HEK293 (cell line): ENCODE data around the gene KLHL10.
A peak's percentile ranks its signal among the peaks of the same experiment; 100 is the strongest.

ENCODE experiments used
- CTCF ChIA-PET: fragments of 350-600 bp; formaldehyde crosslinking; extraction: SDS; loops from one replicate; lab custom pipeline; 2021; ENCODE audit warnings: antibody characterized with exemption; lab: Yijun Ruan, JAX
- POLR2A ChIA-PET: fragments of 300-600 bp; formaldehyde crosslinking; extraction: SDS; loops from one replicate; lab custom pipeline; 2020; ENCODE audit warnings: antibody characterized with exemption, inconsistent platforms; lab: Yijun Ruan, JAX
- H3K27ac ChIP-seq: fragments of 200-500 bp; sonication (Bioruptor generic); 2 replicates; pipeline ENCODE4 v1.5.1; 2014; ENCODE audit warnings: low read depth, low read length, control low read depth, inconsistent platforms; ENCODE audit errors: extremely low read depth
- H3K36me3 ChIP-seq, 2 experiments: fragments of 200-500 bp in 1 of 2; sonication (Bioruptor generic) in 1 of 2; 1 replicate in 1 of 2; 2 replicates in 1 of 2; pipeline ENCODE4 v1.5.1; 2014 to 2017; ENCODE audit warnings: inconsistent platforms in 2 of 2, low read length in 2 of 2; ENCODE audit not compliant: control insufficient read depth in 2 of 2, insufficient read depth in 1 of 2
- H3K4me1 ChIP-seq: fragments of 200-500 bp; sonication (Bioruptor generic); 2 replicates; pipeline ENCODE4 v1.5.1; 2014; ENCODE audit warnings: mild to moderate bottlenecking, low read length, inconsistent platforms; ENCODE audit not compliant: control insufficient read depth, insufficient read depth
- H3K4me3 ChIP-seq: 2 replicates; pipeline ENCODE4 v1.5.1; 2011; ENCODE audit warnings: low read depth, mild to moderate bottlenecking, control low read depth, low read length, moderate library complexity
- H3K9me3 ChIP-seq: fragments of 200-500 bp; sonication (Bioruptor generic); 2 replicates; pipeline ENCODE4 v1.5.1; 2014; ENCODE audit warnings: low read depth, low read length, inconsistent platforms; ENCODE audit not compliant: control insufficient read depth, insufficient read depth
- BCL11A ChIP-seq: fragments of 450-650 bp; formaldehyde crosslinking; IDR thresholded peaks from 2 replicates; pipeline ENCODE4 v1.5.1; 2016; ENCODE audit warnings: low read depth, missing biosample characterization, missing genetic modification characterization
- CTCF ChIP-seq: fragments of 450-650 bp; formaldehyde crosslinking; IDR thresholded peaks from 2 replicates; pipeline ENCODE4 v1.5.1; 2016; ENCODE audit warnings: missing biosample characterization, missing genetic modification characterization
- GLI4 ChIP-seq: fragments of 450-650 bp; formaldehyde crosslinking; IDR thresholded peaks from 2 replicates; pipeline ENCODE4 v1.5.1; 2016; ENCODE audit warnings: missing biosample characterization, missing genetic modification characterization
- TCF7L2 ChIP-seq: IDR thresholded peaks from 2 replicates; pipeline ENCODE4 v1.6.1; 2011; ENCODE audit warnings: low read depth, mild to moderate bottlenecking, inconsistent platforms, low read length, moderate library complexity, borderline replicate concordance
- ZBTB10 ChIP-seq: fragments of 450-650 bp; formaldehyde crosslinking; IDR thresholded peaks from 2 replicates; pipeline ENCODE4 v1.5.1; 2016; ENCODE audit warnings: missing biosample characterization, missing genetic modification characterization
- ZBTB20 ChIP-seq: fragments of 450-650 bp; formaldehyde crosslinking; IDR thresholded peaks from 2 replicates; pipeline ENCODE4 v1.5.1; 2016; ENCODE audit warnings: missing biosample characterization, missing genetic modification characterization
- ZBTB6 ChIP-seq: fragments of 450-650 bp; formaldehyde crosslinking; IDR thresholded peaks from 2 replicates; pipeline ENCODE4 v1.5.1; 2017; ENCODE audit warnings: missing biosample characterization, missing genetic modification characterization
- ZNF121 ChIP-seq: fragments of 450-650 bp; formaldehyde crosslinking; IDR thresholded peaks from 2 replicates; pipeline ENCODE4 v1.5.1; 2016; ENCODE audit warnings: missing biosample characterization, missing genetic modification characterization
- ZNF133 ChIP-seq: fragments of 450-650 bp; formaldehyde crosslinking; IDR thresholded peaks from 2 replicates; pipeline ENCODE4 v1.5.1; 2016; ENCODE audit warnings: missing biosample characterization, missing genetic modification characterization
- ZNF221 ChIP-seq: fragments of 450-650 bp; formaldehyde crosslinking; IDR thresholded peaks from 2 replicates; pipeline ENCODE4 v1.5.1; 2017; ENCODE audit warnings: missing biosample characterization, missing genetic modification characterization, borderline replicate concordance
- ZNF248 ChIP-seq: fragments of 450-650 bp; formaldehyde crosslinking; IDR thresholded peaks from 2 replicates; pipeline ENCODE4 v1.5.1; 2017; ENCODE audit warnings: missing biosample characterization, missing genetic modification characterization
- ZNF354C ChIP-seq: fragments of 450-650 bp; formaldehyde crosslinking; IDR thresholded peaks from 2 replicates; pipeline ENCODE4 v1.5.1; 2016; ENCODE audit warnings: missing biosample characterization, missing genetic modification characterization, low read depth, borderline replicate concordance
- ZNF558 ChIP-seq: fragments of 450-650 bp; formaldehyde crosslinking; IDR thresholded peaks from 2 replicates; pipeline ENCODE4 v1.5.1; 2016; ENCODE audit warnings: missing biosample characterization, missing genetic modification characterization
- ZNF596 ChIP-seq: fragments of 450-650 bp; IDR thresholded peaks from 2 replicates; pipeline ENCODE4 v1.5.0; 2018; ENCODE audit warnings: missing biosample characterization, mild to moderate bottlenecking, missing genetic modification characterization, moderate library complexity
- ZNF629 ChIP-seq: fragments of 450-650 bp; formaldehyde crosslinking; IDR thresholded peaks from 2 replicates; pipeline ENCODE4 v1.5.1; 2017; ENCODE audit warnings: missing biosample characterization, missing genetic modification characterization
- ZNF654 ChIP-seq: fragments of 450-650 bp; formaldehyde crosslinking; IDR thresholded peaks from 2 replicates; pipeline ENCODE4 v1.5.1; 2016; ENCODE audit warnings: low read depth, missing biosample characterization, missing genetic modification characterization
- ZNF707 ChIP-seq: fragments of 450-650 bp; formaldehyde crosslinking; IDR thresholded peaks from 2 replicates; pipeline ENCODE4 v1.5.1; 2016; ENCODE audit warnings: missing biosample characterization, missing genetic modification characterization
- TF ChIP-seq, protein P1 (sequence below): fragments of 450-650 bp; formaldehyde crosslinking; IDR thresholded peaks from 2 replicates; pipeline ENCODE4 v1.5.1; 2016; ENCODE audit warnings: missing biosample characterization, missing genetic modification characterization
- TF ChIP-seq, protein P2 (sequence below): fragments of 450-650 bp; formaldehyde crosslinking; IDR thresholded peaks from 2 replicates; pipeline ENCODE4 v1.5.1; 2016; ENCODE audit warnings: missing biosample characterization, missing genetic modification characterization
- TF ChIP-seq, protein P3 (sequence below): fragments of 450-650 bp; formaldehyde crosslinking; IDR thresholded peaks from 2 replicates; pipeline ENCODE4 v1.5.1; 2017; ENCODE audit warnings: missing biosample characterization, missing genetic modification characterization
- TF ChIP-seq, protein P4 (sequence below): fragments of 450-650 bp; formaldehyde crosslinking; IDR thresholded peaks from 2 replicates; pipeline ENCODE4 v1.5.1; 2016; ENCODE audit warnings: missing biosample characterization, missing genetic modification characterization
- TF ChIP-seq, protein P5 (sequence below): fragments of 450-650 bp; formaldehyde crosslinking; IDR thresholded peaks from 2 replicates; pipeline ENCODE4 v1.5.1; 2016; ENCODE audit warnings: missing biosample characterization, missing genetic modification characterization
- TF ChIP-seq, protein P6 (sequence below): fragments of 450-650 bp; IDR thresholded peaks from 2 replicates; pipeline ENCODE4 v1.5.1; 2018; ENCODE audit warnings: missing biosample characterization, missing genetic modification characterization

KLHL10 gene

DNA sequence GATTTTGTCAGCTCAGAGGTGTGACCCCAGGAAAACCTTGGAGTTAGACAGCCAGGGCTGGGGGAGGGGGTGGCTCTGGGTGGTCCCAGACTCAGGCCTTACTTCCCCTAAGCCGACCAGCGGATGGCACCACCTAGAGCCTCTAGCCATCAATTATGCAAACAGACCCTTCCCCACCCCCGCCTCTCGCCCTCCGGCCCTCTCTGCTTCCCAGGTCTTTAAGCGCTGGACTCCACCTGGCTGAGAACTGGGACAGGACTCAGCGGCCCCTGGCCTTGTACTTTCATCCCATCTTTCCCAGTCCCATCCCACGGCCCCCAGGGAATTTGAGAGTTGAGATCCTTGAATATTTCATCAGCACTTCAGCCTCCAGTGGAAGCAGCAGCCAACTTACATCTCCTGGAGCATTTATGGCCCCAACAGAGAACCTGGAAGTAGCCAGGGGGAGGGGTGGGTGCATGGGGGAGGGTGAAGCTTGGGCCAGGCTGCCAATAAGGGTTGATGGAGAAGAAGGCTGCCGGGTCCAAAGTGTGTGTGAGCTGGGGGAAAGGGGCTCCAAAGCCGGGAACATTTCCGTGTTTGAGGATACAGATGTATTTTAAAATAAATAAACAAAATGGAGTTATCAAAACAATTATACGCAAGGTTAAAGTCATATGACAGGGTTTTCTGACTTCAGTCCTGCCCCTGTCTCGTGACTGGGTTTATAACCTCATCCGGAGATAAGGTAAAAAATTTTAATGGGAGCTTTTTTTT lies 43.7 kb upstream of the KLHL10 start:
- ChIA-PET CTCF (interaction anchor here (0.6 to 10.6 kb wide), 5 partner anchors 8 to 71 kb away, joined by 3 to 108 read pairs (median 5); partner anchors contain the start of genes JUP, KLHL11 and P3H4), POLR2A (interaction anchor here (1.0 to 5.0 kb wide), 6 partner anchors 9 to 137 kb away, joined by 3 to 38 read pairs (median 5); partner anchors contain the start of genes HAP1, JUP and ODAD4)
- no peak overlapping the region for H3K4me3 ChIP-seq
- no peaks in the 10 kb centered on the region for H3K9me3 ChIP-seq
- H3K4me1 ChIP-seq, result peaks cover 17% of the 10 kb centered on the region
- H3K27ac ChIP-seq, result peak overlapping the region; percentile 82
- no peaks in the 10 kb centered on the region for H3K36me3 ChIP-seq
- TF ChIP-seq CTCF (tag by site-specific recombination) (peak; percentile 62), GLI4 (tag by site-specific recombination) (no peak), ZNF354C (no peak), ZNF133 (tag by site-specific recombination) (no peak), ZNF121 (no peak), ZBTB10 (tag by site-specific recombination) (no peak), TCF7L2 (peak; percentile 62; the same call in 1 of the 2 replicates), ZNF654 (tag by site-specific recombination) (no peak), ZBTB6 (no peak), ZNF221 (no peak), ZNF248 (tag by site-specific recombination) (no peak), ZNF629 (tag by site-specific recombination) (peak; percentile 73), ZBTB20 (tag by site-specific recombination) (no peak), ZNF707 (tag by site-specific recombination) (no peak), ZNF596 (tag by site-specific recombination) (no peak), ZNF558 (tag by site-specific recombination) (no peak), BCL11A (tag by site-specific recombination) (peak; percentile 33; the same call in 1 of the 2 replicates)
- TF ChIP-seq, protein P1, sequence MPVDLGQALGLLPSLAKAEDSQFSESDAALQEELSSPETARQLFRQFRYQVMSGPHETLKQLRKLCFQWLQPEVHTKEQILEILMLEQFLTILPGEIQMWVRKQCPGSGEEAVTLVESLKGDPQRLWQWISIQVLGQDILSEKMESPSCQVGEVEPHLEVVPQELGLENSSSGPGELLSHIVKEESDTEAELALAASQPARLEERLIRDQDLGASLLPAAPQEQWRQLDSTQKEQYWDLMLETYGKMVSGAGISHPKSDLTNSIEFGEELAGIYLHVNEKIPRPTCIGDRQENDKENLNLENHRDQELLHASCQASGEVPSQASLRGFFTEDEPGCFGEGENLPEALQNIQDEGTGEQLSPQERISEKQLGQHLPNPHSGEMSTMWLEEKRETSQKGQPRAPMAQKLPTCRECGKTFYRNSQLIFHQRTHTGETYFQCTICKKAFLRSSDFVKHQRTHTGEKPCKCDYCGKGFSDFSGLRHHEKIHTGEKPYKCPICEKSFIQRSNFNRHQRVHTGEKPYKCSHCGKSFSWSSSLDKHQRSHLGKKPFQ (tag by site-specific recombination), result 0 out of 2 replicates have a peak, but pooled peaks have one; percentile 2
- TF ChIP-seq, protein P2, sequence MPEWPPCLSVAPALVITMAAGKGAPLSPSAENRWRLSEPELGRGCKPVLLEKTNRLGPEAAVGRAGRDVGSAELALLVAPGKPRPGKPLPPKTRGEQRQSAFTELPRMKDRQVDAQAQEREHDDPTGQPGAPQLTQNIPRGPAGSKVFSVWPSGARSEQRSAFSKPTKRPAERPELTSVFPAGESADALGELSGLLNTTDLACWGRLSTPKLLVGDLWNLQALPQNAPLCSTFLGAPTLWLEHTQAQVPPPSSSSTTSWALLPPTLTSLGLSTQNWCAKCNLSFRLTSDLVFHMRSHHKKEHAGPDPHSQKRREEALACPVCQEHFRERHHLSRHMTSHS (tag by site-specific recombination), result no peak
- TF ChIP-seq, protein P3, sequence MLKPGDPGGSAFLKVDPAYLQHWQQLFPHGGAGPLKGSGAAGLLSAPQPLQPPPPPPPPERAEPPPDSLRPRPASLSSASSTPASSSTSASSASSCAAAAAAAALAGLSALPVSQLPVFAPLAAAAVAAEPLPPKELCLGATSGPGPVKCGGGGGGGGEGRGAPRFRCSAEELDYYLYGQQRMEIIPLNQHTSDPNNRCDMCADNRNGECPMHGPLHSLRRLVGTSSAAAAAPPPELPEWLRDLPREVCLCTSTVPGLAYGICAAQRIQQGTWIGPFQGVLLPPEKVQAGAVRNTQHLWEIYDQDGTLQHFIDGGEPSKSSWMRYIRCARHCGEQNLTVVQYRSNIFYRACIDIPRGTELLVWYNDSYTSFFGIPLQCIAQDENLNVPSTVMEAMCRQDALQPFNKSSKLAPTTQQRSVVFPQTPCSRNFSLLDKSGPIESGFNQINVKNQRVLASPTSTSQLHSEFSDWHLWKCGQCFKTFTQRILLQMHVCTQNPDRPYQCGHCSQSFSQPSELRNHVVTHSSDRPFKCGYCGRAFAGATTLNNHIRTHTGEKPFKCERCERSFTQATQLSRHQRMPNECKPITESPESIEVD (tag by site-specific recombination), result peak; percentile 85
- TF ChIP-seq, protein P4, sequence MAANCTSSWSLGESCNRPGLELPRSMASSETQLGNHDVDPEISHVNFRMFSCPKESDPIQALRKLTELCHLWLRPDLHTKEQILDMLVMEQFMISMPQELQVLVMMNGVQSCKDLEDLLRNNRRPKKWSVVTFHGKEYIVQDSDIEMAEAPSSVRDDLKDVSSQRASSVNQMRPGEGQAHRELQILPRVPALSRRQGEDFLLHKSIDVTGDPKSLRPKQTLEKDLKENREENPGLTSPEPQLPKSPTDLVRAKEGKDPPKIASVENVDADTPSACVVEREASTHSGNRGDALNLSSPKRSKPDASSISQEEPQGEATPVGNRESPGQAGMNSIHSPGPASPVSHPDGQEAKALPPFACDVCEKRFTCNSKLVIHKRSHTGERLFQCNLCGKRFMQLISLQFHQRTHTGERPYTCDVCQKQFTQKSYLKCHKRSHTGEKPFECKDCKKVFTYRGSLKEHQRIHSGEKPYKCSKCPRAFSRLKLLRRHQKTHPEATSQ (tag by site-specific recombination), result no peak
- TF ChIP-seq, protein P5, sequence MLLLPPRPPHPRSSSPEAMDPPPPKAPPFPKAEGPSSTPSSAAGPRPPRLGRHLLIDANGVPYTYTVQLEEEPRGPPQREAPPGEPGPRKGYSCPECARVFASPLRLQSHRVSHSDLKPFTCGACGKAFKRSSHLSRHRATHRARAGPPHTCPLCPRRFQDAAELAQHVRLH (tag by site-specific recombination), result no peak
- TF ChIP-seq, protein P6, sequence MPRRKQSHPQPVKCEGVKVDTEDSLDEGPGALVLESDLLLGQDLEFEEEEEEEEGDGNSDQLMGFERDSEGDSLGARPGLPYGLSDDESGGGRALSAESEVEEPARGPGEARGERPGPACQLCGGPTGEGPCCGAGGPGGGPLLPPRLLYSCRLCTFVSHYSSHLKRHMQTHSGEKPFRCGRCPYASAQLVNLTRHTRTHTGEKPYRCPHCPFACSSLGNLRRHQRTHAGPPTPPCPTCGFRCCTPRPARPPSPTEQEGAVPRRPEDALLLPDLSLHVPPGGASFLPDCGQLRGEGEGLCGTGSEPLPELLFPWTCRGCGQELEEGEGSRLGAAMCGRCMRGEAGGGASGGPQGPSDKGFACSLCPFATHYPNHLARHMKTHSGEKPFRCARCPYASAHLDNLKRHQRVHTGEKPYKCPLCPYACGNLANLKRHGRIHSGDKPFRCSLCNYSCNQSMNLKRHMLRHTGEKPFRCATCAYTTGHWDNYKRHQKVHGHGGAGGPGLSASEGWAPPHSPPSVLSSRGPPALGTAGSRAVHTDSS (tag by site-specific recombination), result 0 out of 2 replicates have a peak, but pooled peaks have one; percentile 12
